Stimulated activated CD8-positive, alpha-beta memory T cell treated with anti-CD3 and anti-CD28 coated beads, Interleukin-4, amount 100 ng/mL, for 1 hour (primary cell): ENCODE results near the gene NUDCD3.

Experiments used
- DNase-seq, 2 donors: peaks; one replicate each; pipeline ENCODE4 v3.0.0-alpha.2; 2020; ENCODE audit warnings: low read depth in 2 of 2, low spot score in 1 of 2

The NUDCD3 gene

DNA sequence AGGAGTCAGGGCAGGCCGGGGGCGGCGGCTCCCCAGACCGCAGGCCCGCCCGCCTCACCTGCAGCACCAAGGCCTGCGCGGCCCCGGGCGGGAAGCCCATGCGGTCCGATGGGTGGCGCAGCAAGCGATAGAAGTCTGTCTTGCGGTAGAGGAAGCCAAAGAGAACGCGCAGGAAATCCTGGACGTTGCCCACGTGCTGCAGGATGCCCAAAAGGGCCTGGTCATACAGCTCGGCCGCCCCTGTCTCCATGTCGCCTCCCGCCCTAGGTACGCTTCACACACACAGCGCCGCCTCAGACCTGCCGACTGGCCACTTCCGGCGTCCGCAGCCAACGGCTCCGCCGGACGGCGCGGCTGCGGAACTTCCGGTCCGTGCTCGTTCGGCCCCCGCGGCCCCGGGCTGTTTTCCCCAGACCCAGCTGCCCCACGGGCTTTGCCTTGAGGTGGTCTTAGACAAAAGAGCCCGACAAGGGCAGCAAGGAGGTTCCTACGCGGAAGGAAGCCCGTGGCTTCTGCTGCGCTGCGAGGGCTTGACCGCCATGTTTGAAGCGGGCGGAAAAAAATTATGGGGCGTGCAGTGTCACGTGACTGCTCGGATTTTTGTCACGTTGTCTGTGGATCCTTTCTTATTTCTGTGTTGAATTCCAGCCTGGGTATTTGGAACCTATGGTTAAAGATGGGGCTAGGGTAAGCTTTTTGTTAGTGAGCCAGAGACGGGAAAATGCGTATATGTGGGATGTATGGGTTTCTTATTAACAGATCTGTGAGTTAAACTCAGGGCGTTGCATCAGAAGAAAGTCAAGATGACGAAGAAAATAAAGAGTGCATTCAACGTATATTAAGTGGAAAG lies at the start of gene NUDCD3:
NUDCD3 (minus strand) TSS at position 308 of the 850 bp plus-strand sequence; CDS start at position 250, 58 bp downstream.
- peak; percentile 66 to 67 for DNase-seq

DNA sequence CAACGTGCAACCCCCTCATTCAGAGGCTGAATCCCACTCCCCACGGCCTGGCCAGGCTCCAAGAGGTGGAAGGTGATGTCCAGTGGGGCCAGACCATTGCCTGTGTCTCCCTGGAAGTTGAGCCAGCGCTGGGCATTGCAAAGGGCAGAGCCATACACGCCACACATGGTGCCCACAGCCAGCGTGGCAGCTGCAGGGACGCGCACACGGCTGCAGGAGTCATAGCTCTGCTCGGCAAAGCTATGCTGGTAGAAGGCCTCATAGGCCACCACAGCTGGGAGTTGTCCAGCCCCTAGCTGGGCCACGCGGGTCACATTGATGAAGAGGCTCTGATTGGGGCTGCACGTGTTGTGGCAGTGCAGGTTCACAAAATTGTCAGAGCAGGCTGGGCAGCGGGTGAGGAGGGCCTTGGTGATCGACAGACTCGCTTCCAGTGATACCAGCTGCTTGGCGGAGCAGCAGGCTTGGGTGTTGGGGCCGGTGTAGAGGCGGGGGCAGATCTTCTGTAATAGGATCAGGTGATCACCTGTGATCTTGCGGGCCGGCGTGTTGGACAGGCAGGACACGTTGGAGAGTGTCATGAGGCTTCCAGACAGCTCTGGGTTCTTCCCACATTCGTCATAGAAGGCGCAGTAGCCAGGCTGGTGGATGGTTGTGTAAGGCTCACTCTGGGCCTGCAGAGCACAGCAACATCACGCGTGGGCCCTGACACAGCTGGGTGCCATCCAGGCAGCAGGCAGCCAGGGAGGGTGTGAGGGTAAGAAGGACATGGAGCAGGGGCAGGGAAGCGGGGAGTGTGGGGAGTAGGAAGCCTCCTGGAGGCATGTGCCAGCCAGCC lies 49.4 kb upstream of the NUDCD3 start:
- DNase-seq = no peak

DNA sequence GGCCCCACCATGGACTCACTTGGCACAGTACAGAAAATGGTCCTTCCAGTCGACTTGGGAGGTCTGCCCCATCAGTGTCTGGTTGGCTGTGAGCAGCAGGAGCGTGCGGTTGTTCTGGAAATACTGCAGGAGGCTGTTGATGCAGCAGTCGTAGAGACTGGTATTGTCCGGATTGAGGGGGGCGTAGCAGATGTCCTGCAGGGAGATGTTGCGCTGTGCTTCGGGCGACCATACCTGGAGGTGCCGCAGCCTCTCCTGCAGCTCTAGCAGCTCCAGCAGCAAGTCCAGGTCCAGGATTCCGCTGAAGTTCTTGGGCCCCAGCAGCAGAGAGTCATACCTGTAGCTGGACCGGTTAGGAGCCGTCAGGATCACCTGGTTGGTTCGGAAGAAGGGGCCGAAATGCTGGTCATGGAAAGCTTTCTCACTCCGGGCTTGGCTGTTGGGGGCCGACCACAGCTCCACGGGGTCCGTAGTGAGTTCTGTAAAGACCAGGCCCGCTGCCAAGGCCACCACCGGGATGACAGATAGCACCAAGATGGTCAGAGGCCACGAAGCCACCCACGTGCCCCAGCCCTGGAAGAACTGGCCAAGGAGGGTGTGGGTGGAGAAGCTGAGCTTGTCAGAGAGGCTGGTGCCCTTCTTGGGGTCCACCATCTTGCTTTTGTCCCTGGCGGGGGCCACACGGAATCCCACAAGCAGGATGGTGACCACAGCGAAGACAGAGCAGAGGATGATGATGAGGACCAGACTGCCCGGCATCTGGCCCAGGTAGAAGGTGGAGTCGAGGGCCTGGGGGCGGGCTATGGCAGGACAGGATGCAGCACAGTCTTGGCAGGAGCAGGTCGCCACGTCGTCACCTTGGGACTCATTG lies 48.6 kb upstream of the NUDCD3 start:
- DNase-seq = no peak

DNA sequence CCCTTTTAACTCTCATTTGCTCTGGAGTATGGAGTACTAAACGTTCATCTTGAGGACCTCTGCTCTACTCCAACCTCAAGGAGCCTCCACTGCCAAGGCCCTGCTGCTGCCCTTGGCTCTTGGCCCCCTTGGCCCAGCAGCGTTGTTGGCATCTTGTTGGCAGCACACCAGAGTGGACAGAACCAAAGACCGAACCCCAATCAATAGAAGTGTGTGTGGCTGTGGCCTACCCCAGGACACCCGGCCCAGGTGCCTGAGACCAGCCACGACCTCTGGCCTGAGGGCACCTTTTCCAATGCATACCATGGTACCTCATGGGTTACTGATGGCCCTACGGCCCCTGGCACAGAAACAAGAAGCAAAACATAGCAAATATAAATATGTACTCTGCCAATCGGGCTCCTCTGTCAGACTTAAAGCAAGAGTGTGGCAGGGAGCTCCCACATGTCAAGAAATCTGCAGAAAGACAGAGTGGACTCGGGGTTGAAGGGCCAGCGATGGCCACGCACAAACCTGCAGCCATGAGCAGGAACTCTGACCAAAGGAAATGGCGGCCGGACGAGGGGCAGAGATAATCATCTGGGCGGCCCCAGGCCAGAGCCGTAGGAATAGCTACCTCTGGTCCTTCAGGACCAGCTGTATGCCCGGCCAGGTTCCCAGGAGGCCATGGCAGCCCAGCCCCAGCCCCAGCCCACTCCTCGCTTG lies 47.8 kb upstream of the NUDCD3 start:
- DNase-seq = no peak

DNA sequence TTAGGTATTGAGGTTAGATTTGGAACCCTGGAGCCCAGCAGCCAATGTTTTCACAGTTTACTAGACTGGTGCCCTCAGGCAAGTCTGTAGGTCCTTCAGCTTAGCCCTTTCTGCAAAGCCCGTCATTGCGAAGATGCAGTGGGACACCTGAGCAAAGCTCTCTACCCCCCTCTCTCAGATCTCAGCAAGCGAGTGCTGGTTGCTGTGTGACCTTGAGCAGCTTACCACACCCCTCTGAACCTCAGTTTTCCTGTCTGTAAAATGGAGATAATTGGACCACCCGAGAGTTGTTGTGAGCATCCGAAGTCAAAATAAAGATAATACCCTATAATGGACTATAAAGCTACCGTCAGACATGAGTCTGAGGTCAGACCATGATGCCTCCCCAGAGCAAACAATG lies 47.0 kb upstream of the NUDCD3 start:
- DNase-seq = no peak

DNA sequence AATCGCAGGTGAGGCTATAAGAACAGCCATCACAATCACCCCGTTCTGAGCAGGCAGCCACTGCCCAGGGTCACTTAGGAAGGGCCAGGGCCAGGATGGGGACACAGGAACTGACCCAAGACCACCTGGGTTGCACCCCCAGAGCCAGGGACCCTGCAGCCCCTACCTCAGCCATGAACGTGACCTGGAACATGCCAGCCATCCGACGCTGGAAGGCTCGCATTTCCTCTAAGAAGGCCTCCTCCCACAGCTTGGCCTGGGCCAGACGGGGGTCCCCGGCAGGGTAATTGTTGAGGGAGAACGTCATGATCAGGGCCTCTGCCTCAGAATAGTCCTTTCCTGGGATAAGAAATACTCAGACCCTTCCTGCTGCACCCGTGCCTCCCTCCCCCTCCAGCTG lies 45.6 kb upstream of the NUDCD3 start:
- DNase-seq = no peak

DNA sequence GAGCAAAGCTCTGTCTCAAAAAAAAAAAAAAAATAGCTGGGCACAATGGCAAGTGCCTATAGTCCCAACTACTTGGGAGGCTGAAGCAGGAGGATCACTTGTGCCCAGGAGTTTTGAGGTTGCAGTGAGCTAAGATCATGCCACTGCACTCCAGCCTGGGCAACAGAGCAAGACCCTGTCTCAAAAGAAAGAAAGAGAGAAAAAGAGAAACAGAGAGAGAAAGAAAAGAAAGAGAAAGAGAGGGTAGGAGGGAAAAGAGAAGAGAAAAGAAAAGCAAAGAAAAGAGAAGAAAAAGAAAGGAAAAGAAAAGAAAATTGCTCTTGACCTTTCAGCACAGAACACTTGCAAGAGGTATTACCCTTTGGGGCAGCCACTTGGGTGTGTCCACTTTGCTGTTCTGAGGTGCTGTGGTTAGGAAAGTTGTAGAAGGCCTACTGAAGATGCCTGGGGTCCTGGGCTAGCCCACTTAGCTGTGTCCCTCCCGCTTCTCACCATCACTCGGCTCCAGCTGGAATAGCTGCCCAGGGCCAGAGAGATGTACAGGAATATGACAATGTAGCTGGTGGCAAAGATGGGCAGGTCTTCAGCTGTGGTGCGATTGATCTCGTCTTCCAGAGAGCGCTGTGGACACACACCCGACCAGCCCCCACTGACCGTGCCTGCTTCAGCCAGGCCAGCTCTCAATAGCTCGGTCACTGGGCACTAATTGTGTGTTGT lies 45.0 kb upstream of the NUDCD3 start:
- no peak for DNase-seq

DNA sequence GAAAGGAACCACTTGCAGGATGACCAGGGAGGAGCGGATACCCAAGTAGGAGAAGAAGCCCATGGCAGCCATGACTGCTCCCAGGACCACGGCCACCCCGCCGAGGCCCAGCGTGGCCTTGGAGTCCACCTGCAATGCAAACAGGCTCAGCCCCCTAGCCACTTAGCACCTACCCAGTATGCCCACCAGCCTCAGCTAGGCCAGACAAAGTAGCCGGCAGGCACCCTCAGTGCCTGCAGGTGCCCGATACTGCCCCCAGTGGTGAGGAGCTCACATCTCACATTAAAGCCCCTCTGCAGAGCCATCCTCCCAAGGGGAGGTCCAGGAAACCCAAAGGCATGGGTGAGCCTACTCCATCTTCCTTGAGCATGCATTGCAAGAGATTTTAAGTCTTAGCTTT lies 44.0 kb upstream of the NUDCD3 start:
- no peak for DNase-seq

DNA sequence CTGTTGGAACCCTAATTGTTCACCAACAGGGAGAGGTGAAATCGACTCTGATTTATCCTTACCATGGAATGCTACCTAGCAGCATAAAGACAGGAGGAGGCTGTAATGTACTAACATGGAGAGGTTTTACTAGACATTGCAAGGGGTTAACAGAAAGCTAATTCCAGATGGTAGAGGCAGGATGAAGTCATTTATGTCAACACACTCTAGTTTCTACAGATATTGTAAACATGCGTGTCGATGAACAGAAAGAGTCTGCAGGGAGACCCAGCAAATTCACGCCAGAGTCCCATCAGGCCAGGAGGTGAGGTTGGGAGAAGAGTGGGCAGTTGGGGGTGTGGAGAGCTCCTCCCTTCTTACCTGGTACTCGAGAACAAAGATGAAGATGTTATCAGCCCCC lies 43.6 kb upstream of the NUDCD3 start:
- no peak for DNase-seq

DNA sequence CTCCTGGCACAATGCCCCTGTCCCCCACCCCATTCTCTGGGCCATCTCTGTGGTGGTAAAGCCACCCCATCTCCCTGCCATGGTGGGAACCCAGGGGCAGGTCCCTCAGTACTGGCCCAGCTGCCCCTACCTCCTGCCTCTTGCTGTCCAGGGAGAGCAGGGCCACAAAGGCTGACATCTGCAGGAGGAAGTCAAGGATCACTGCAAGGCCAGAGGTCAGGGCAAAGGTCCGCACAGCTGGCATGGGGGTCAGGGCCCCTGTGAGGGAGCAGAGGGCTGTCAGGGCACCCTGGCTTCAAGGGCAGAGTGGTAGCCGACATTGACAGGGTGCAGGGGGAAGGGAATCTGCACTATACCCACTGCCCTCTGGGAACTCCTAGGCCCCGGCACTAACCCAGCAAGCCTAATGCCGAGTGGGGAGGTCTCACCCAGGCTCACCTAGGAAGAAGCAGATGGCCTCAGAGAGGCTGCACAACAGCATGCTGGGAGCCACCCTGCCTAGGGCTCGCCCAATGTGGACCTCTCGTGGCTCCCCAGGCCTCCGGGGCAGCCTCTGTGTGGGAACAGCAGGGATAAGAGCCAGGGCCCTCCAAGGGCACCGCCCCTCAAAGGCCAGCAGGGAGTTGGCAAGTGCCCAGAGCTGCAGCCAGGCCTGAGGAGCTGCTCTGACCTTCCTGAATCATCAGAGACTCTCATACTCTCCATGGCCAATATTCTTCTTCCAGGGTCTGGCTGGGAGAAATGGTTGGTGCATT lies 43.0 kb upstream of the NUDCD3 start:
- no peak for DNase-seq

DNA sequence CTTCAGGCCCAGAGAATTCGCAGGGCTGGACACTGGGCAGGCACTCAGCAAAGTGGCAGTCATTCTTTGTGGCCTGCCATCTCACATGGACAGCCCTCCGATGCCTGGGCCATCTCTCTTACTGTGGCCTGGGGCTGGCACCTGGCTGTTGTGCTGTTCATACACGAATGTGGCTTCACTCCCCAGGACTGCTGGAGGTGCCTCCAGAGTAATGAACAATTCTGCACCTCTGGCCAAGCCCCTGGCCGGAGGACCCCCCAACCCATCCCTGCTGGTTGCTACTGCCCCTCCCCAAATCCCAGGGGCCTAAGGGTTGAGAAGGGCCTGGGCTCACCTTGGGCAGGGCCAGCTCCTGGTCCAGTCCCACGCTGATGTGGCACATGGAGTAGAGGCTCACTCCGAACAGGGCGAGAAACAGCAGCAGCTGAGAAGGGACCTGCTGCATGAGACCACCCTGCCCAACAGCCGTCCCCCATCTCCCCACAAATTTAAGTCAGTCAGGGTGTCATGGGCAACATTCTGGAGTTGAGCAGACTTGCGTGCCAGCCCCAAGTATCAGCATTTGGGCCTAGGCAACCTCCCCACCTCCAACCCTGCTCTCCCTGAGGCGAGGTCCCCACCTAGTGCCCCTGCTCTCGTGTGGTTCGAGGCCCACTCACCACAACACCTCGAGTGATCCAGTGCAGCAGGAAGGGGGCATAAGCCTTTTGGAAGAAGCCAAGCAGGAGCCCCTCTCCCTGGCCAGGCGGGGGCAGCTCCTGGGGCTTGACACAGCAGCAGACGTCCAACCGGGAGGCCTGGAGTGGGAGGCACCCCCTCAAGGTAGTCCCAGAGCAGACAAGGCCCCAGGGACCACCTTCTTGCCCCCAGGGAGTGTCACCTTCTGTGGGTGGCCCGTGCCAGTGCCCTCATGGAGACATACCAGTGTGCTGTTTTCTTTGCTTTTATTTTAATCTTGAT lies 41.2 kb upstream of the NUDCD3 start:
- no peak for DNase-seq

DNA sequence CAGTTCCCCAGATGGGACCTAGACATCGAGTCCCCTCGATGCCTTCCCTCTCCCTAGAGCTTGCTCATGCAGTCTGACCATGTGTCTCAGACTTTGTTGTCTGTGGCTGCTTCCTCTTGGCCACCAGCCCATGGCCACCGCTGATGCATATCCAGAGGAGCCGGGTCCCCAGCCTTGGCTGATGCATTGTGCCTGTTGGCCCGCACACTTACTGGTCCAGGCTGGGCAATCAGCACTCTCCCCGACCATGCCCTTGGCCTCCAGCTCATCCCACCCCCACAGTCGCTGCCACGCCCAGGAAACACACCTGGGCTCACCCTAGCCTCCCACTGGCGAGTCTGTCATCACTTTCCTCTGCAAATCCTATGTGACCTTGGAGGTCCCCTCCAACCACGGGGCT lies 40.5 kb upstream of the NUDCD3 start:
- DNase-seq = no peak

DNA sequence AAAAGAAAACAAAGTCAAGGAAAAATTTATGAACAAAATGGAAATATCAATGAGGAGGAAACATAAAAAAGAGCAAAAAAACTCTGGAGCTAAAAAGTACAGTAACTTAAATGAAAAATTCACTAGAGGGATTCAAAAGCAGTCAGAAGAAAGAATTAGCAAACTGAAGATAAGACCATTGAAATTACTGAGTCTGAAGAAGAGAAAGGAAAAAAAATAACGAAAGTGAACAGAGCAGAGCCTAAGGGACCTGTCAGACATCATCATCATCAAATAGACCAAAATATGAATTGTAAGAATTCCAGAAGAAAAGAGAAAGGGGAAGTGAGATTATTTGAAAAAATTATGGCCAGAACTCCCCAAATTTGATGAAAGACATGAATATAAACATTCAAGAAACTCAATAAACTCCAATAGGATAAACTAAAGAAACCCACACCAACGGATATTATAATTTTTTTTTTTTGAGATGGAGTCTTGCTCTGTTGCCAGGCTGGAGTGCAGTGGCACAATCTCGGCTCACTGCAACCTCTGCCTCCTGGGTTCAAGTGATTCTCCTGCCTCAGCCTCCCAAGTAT lies 34.4 kb upstream of the NUDCD3 start:
- DNase-seq = no peak

DNA sequence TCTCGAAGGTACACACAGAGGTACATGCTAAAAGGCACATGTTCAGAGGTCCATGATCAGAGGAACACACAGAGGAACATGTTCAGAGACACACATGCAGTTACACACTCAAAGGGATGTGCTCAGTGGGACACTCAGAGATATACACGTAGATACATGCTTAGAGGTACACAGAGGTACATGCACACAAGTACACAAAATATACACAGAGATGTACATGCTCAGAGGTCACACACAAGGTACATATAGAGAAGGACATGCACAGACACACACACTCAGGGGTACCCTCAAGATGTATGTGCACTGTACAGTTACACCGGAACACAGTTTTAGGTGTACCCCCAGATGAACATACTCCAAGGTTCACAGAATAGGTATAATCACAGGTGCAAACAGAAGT lies 31.9 kb upstream of the NUDCD3 start:
- no peak for DNase-seq

DNA sequence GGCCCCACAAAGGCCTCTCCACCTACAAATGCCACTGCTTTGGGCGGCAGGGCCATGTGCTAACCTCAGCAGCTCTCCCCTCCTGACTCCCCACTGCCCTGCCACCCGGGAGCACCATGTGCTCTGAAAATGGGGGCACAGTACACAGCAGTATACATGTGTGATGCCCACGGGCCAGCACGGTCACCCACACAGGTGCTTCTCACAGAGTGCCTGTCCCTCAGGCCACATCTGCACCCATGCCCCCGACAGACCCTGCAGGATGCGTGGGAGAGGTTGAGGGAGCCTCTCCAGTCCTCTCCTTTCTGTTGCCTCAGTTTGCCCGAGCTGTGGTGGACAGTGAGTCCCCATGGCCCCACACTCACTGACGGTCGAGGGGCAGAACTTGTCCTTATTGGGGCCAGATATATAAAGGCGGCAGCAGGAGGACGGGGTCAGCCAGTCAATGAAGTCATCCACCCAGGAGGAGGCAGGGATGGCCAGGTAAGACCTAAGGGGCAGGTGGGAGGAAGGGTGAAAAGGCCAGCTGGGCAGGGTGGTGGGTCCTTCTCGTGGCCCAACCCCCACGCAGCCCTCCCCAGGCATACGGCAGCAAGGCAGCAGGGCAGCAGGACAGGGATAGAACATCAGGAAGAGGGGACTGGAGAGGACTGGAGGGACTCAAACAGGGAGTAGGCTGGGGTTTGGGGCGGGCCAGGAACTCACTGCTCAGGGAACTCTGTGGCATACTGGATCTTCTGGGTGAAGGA lies 31.1 kb upstream of the NUDCD3 start:
- DNase-seq = no peak

DNA sequence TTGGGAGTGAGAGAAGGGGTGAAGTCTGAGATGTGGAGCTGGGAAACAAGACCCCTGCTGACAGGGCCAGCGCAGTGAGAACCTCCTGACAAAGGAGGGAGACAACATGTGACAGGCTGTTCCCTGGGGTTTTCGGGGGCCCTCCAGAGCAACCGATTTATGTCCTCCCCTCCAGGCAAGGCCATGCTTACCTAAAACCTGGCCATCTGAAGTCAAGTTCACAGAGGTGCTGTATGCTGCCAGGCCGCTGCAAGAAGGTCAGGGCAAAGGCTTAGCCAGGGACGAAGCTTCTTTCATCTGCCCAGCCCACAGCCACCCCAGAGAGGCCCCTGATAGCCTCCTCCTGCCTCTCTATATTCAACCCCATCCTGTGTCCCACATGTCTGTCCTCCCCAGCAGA lies 30.1 kb upstream of the NUDCD3 start:
- DNase-seq = no peak

DNA sequence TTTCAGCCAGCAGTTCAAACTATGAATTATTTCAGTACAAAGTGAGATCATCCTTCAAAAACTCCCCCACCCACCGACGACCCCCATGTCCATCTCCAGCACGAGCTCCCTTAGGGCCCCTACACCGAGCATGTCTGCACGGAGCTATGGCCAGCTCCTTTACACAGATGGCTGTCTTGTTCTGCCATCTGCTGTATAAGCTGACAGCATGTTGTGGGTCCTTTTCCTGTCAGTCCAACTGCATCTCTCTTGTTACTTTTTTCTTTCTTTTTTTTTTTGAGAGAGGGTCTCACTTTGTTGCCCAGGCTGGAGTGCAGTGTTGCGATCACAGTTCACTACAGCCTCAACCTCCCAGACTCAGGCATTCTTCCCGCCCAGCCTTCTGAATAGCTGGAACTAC lies 29.1 kb upstream of the NUDCD3 start:
- DNase-seq = no peak
